ENCODE measurements around the gene DDIT3.

DNA sequence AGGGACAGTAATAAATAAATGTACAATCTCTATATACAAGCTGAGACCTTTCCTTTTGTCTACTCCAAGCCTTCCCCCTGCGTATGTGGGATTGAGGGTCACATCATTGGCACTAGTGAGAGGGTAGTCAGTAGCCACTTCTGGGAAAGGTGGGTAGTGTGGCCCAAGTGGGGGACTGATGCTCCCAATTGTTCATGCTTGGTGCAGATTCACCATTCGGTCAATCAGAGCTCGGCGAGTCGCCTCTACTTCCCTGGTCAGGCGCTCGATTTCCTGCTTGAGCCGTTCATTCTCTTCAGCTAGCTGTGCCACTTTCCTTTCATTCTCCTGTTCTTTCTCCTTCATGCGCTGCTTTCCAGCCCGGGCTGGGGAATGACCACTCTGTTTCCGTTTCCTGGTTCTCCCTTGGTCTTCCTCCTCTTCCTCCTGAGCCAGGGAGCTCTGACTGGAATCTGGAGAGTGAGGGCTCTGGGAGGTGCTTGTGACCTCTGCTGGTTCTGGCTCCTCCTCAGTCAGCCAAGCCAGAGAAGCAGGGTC is 3.6 kb downstream of the DDIT3 start:
- TF ChIP-seq, protein P1, sequence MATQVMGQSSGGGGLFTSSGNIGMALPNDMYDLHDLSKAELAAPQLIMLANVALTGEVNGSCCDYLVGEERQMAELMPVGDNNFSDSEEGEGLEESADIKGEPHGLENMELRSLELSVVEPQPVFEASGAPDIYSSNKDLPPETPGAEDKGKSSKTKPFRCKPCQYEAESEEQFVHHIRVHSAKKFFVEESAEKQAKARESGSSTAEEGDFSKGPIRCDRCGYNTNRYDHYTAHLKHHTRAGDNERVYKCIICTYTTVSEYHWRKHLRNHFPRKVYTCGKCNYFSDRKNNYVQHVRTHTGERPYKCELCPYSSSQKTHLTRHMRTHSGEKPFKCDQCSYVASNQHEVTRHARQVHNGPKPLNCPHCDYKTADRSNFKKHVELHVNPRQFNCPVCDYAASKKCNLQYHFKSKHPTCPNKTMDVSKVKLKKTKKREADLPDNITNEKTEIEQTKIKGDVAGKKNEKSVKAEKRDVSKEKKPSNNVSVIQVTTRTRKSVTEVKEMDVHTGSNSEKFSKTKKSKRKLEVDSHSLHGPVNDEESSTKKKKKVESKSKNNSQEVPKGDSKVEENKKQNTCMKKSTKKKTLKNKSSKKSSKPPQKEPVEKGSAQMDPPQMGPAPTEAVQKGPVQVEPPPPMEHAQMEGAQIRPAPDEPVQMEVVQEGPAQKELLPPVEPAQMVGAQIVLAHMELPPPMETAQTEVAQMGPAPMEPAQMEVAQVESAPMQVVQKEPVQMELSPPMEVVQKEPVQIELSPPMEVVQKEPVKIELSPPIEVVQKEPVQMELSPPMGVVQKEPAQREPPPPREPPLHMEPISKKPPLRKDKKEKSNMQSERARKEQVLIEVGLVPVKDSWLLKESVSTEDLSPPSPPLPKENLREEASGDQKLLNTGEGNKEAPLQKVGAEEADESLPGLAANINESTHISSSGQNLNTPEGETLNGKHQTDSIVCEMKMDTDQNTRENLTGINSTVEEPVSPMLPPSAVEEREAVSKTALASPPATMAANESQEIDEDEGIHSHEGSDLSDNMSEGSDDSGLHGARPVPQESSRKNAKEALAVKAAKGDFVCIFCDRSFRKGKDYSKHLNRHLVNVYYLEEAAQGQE (IDR thresholded peaks at IDR 0.05; ENCODE audit: low read depth), result no peak
- no peak for TF ChIP-seq CEBPB (IDR thresholded peaks at IDR 0.05)
- no peak for TF ChIP-seq ZBTB7A (IDR thresholded peaks at IDR 0.05; ENCODE audit: low read depth)
- no peak for TF ChIP-seq YY1 (IDR thresholded peaks at IDR 0.05; ENCODE audit: low read depth)
- TF ChIP-seq RAD21 (IDR thresholded peaks at IDR 0.05; ENCODE audit: low read depth), result no peak
- no peak for TF ChIP-seq CREB1 (IDR thresholded peaks at IDR 0.05; ENCODE audit: low read depth)
- no peak for TF ChIP-seq EP300 (IDR thresholded peaks at IDR 0.05; ENCODE audit: borderline replicate concordance)
- no peak for TF ChIP-seq TCF12 (IDR thresholded peaks at IDR 0.05; ENCODE audit: low read depth)
- TF ChIP-seq FOXM1 (IDR thresholded peaks at IDR 0.05; ENCODE audit: borderline replicate concordance, low read depth), result no peak
- TF ChIP-seq TAF1 (IDR thresholded peaks at IDR 0.05; ENCODE audit: low read depth), result no peak
